Stomach (tissue), 9 donors: ENCODE measurements around the gene ENO3. TPM values are rescaled to one million over a fixed set of nuclear protein-coding genes. Genes with fewer than 3 reads are reported as not detected.
"Not testable (repeated sequence)": the region's sequence is repeated elsewhere in the genome, so short reads cannot be mapped to it uniquely, and the experiment has no call there.

Experiments used
- DNase-seq, 2 donors: peaks; one replicate each; pipeline versions ENCODE4 v3.0.0 to v3.0.0-alpha.2; 2013 to 2019
- H3K27ac ChIP-seq, 5 donors: fragments of 200-600 bp in 4 of 5; sonication (generic) in 4 of 5; one replicate each; pipeline ENCODE4 v1.5.1; 2013 to 2019; ENCODE audit warnings: mild to moderate bottlenecking in 1 of 5, moderate library complexity in 1 of 5
- H3K27me3 ChIP-seq, 3 donors: fragments of 200-600 bp; sonication (generic); one replicate each; pipeline ENCODE4 v1.5.1; 2017 to 2019; ENCODE audit warnings: mixed run types in 1 of 3
- H3K36me3 ChIP-seq, 4 donors: fragments of 200-600 bp; sonication (generic); 1 replicate in 3 of 4; 2 replicates in 1 of 4; pipeline ENCODE4 v1.5.1; 2016 to 2019
- H3K4me1 ChIP-seq, 4 donors: fragments of 200-600 bp; sonication (generic); one replicate each; pipeline ENCODE4 v1.5.1; 2016 to 2019
- H3K4me3 ChIP-seq, 4 donors: fragments of 200-600 bp; sonication (generic) in 3 of 4; one replicate each; pipeline ENCODE4 v1.5.1; 2016 to 2019; ENCODE audit warnings: mild to moderate bottlenecking in 1 of 4
- H3K9me3 ChIP-seq, 4 donors: fragments of 200-600 bp; sonication (generic); one replicate each; pipeline ENCODE4 v1.5.1; 2016 to 2019
- CTCF ChIP-seq, 7 experiments: fragments of 450-650 bp in 4 of 7; fragments of 200-600 bp in 3 of 7; sonication (generic) in 3 of 7; IDR thresholded peaks; one replicate each; pipeline ENCODE4 v1.5.1; 2016 to 2019; ENCODE audit warnings: antibody characterized with exemption in 7 of 7, control low read depth in 2 of 7, mild to moderate bottlenecking in 1 of 7
- EP300 ChIP-seq: sonication (generic); formaldehyde crosslinking; IDR thresholded peaks from one replicate; pipeline ENCODE4 v1.6.1; 2017; ENCODE audit warnings: antibody characterized with exemption
- POLR2A ChIP-seq, 4 donors: fragments of 450-650 bp; IDR thresholded peaks; one replicate each; pipeline ENCODE4 v1.6.1; 2016; ENCODE audit warnings: antibody characterized with exemption in 4 of 4, control low read depth in 2 of 4, mild to moderate bottlenecking in 1 of 4, moderate library complexity in 1 of 4
- POLR2AphosphoS5 ChIP-seq, 3 donors: sonication (generic); formaldehyde crosslinking; IDR thresholded peaks; one replicate each; pipeline ENCODE4 v1.6.1; 2016; ENCODE audit warnings: antibody characterized with exemption in 3 of 3
- WGBS, 5 donors: extraction: QIAGEN DNeasy Blood & Tissue Kit in 3 of 5; methylation state at CpG; one replicate each; pipeline versions ENCODE4 v1.1.5 to v1.1.7; 2013 to 2018; 5-methylcytosine and 5-hydroxymethylcytosine counted together
- intact Hi-C: fragments of 100-400 bp; cut with DNase I; formaldehyde crosslinking; loops from one replicate; pipeline ENCODE4 v1.15.1; 2023; ENCODE audit warnings: low total_unique reads
- polyA plus RNA-seq, 3 donors: library from polyadenylated mRNA; stranded (reverse); fragments of 200-250 nt; gene quantifications; one replicate each; pipeline ENCODE4 v1.2.3, GENCODE V29; 2013
- total RNA-seq, 5 donors: library from RNA; depleted of rRNA; stranded (reverse); fragments of >200 nt; gene quantifications; one replicate each; pipeline versions ENCODE4 v1.1.0 to v1.2.3, GENCODE V29; 2014 to 2016
- donor health status: healthy with polysubstance abuse.
- donor health status: Bipolar disorder and iron deficiency.
- donor health status: healthy.

ENO3 gene
- total and polyA plus RNA-seq, 8 donors = 1.8 to 12.1 (median 9.3) TPM; not detected in 1

- WGBS, 5 donors = 51 to 78% (median 65%) methylated on average over 1 of the region's 1 CpG
- TF ChIP-seq POLR2A (IDR thresholded peaks at IDR 0.05) (no peak), CTCF (IDR thresholded peaks at IDR 0.05) (no peak), POLR2AphosphoS5 (IDR thresholded peaks at IDR 0.05) (no peak), EP300 (no peak)
- Histone ChIP-seq H3K27me3 (no peaks in the 10 kb centered on the region), H3K9me3 (no peaks in the 10 kb centered on the region), H3K4me1 (peaks cover 5 to 9% (median 8%) of the 10 kb centered on the region in 4 donors), H3K36me3 (no peaks in the 10 kb centered on the region), H3K27ac (no peak overlapping the region), H3K4me3 (no peak overlapping the region)
- intact Hi-C loops = loop anchor here (10.0 kb wide), 1 partner anchor 151 kb away; no protein-coding TSS in a partner anchor
- no peak for DNase-seq
Measured at GRCh38 chr17:4913994-4914393, 36.9 kb upstream of the ENO3 start.

GRCh38 chr17:4914551-4914950 lies 36.4 kb upstream of the ENO3 start:
- H3K4me1 ChIP-seq, H3K27ac ChIP-seq, H3K4me3 ChIP-seq, H3K27me3 ChIP-seq, H3K9me3 ChIP-seq, DNase-seq, H3K36me3 ChIP-seq: not testable (repeated sequence)
- intact Hi-C loops = loop anchor here (10.0 kb wide), 1 partner anchor 150 kb away; no protein-coding TSS in a partner anchor
- WGBS, 5 donors = 87 to 96% (median 91%) methylated on average over 4 of the region's 4 CpGs

GRCh38 chr17:4919511-4920047 lies 31.3 kb upstream of the ENO3 start:
- DNase-seq = no peak
- WGBS, 5 donors = 68 to 76% (median 73%) methylated on average over 8 of the region's 8 CpGs
- TF ChIP-seq POLR2A (IDR thresholded peaks at IDR 0.05) (no peak), POLR2AphosphoS5 (IDR thresholded peaks at IDR 0.05) (no peak), CTCF (IDR thresholded peaks at IDR 0.05) (no peak), EP300 (no peak)
- no peak overlapping the region for H3K27ac ChIP-seq
- H3K27me3 ChIP-seq = no peaks in the 10 kb centered on the region
- intact Hi-C loops = loop anchor here (10.0 kb wide), 1 partner anchor 145 kb away; no protein-coding TSS in a partner anchor
- H3K9me3 ChIP-seq = no peaks in the 10 kb centered on the region
- H3K4me1 ChIP-seq = no peaks in the 10 kb centered on the region
- no peaks in the 10 kb centered on the region for H3K36me3 ChIP-seq
- no peak overlapping the region for H3K4me3 ChIP-seq

- H3K27me3 ChIP-seq = no peaks in the 10 kb centered on the region
- H3K36me3 ChIP-seq = no peaks in the 10 kb centered on the region
- 78 to 83% (median 81%) methylated on average over 10 of the region's 10 CpGs for WGBS, 5 donors
- TF ChIP-seq CTCF (IDR thresholded peaks at IDR 0.05) (no peak), POLR2A (IDR thresholded peaks at IDR 0.05) (no peak), EP300 (no peak), POLR2AphosphoS5 (IDR thresholded peaks at IDR 0.05) (no peak)
- H3K4me1 ChIP-seq = no peaks in the 10 kb centered on the region
- DNase-seq = no peak
- intact Hi-C loops = no loop called here
- H3K4me3 ChIP-seq = no peak overlapping the region
- no peaks in the 10 kb centered on the region for H3K9me3 ChIP-seq
- H3K27ac ChIP-seq = no peak overlapping the region
Measured at GRCh38 chr17:4920351-4921048, 30.4 kb upstream of the ENO3 start.

GRCh38 chr17:4921320-4921719 lies 29.6 kb upstream of the ENO3 start:
- 87 to 92% (median 91%) methylated on average over 4 of the region's 4 CpGs for WGBS, 5 donors
- TF ChIP-seq POLR2AphosphoS5 (IDR thresholded peaks at IDR 0.05) (no peak), EP300 (no peak), POLR2A (IDR thresholded peaks at IDR 0.05) (no peak), CTCF (IDR thresholded peaks at IDR 0.05) (no peak)

GRCh38 chr17:4926577-4927335 lies 24.2 kb upstream of the ENO3 start:
- H3K27ac ChIP-seq, H3K9me3 ChIP-seq, H3K4me3 ChIP-seq, intact Hi-C loops, DNase-seq, H3K27me3 ChIP-seq, H3K36me3 ChIP-seq, H3K4me1 ChIP-seq: not testable (repeated sequence)
- 81 to 87% (median 84%) methylated on average over 23 to 24 of the region's 24 CpGs for WGBS, 5 donors

More at GRCh38 chr17:4921320-4921719, 29.6 kb upstream of the ENO3 start:
- Histone ChIP-seq H3K9me3 (no peaks in the 10 kb centered on the region), H3K4me3 (no peak overlapping the region), H3K27ac (no peak overlapping the region), H3K4me1 (no peaks in the 10 kb centered on the region), H3K36me3 (no peaks in the 10 kb centered on the region), H3K27me3 (no peaks in the 10 kb centered on the region)
- intact Hi-C loops = no loop called here
- no peak for DNase-seq
